SU-DHL-6 (cell line): ENCODE measurements around the gene RPS6KA5.

Experiments used
- H2AFZ ChIP-seq: fragments of 200-600 bp; sonication (generic); 2 replicates; pipeline ENCODE4 v1.6.1; 2014; ENCODE audit warnings: low read depth, mild to moderate bottlenecking, moderate library complexity, mixed read lengths, antibody characterized with exemption, low read length; ENCODE audit not compliant: severe bottlenecking
- H3F3A ChIP-seq: fragments of 200-600 bp; shearing (Covaris generic); 2 replicates; pipeline ENCODE4 v1.6.0; 2016; ENCODE audit warnings: antibody characterized with exemption, mild to moderate bottlenecking; ENCODE audit not compliant: insufficient read depth
- H3K27ac ChIP-seq: fragments of 200-600 bp; sonication (generic); 2 replicates; pipeline ENCODE4 v1.5.1; 2016; ENCODE audit warnings: low read depth, mild to moderate bottlenecking, low read length, moderate library complexity, mixed read lengths
- H3K27me3 ChIP-seq: fragments of 200-600 bp; sonication (generic), shearing (Covaris generic); 2 replicates; pipeline ENCODE4 v1.6.0; 2014; ENCODE audit warnings: mild to moderate bottlenecking, low read length
- H3K36me3 ChIP-seq: fragments of 200-600 bp; sonication (generic); 2 replicates; pipeline ENCODE4 v1.6.1; 2014; ENCODE audit warnings: mild to moderate bottlenecking, low read length, mixed read lengths
- H3K4me2 ChIP-seq: fragments of 300-600, 200-600 bp; shearing (Covaris generic), sonication (generic); 2 replicates; pipeline ENCODE4 v1.6.0; 2014; ENCODE audit warnings: low read length, low read depth, mild to moderate bottlenecking; ENCODE audit not compliant: poor library complexity, severe bottlenecking
- H3K4me3 ChIP-seq: fragments of 200-600 bp; sonication (generic); 2 replicates; pipeline ENCODE4 v1.5.1; 2014; ENCODE audit warnings: antibody characterized with exemption, low read length, mild to moderate bottlenecking, mixed read lengths; ENCODE audit not compliant: insufficient read depth, poor library complexity, severe bottlenecking
- H3K79me2 ChIP-seq: fragments of 200-600 bp; sonication (generic); 2 replicates; pipeline ENCODE4 v1.6.1; 2014; ENCODE audit warnings: mild to moderate bottlenecking, low read length, moderate library complexity; ENCODE audit not compliant: insufficient read depth
- H3K9ac ChIP-seq: fragments of 200-600 bp; sonication (generic); 2 replicates; pipeline ENCODE4 v1.7.0; 2014; ENCODE audit warnings: mild to moderate bottlenecking, low read length
- H3K9me2 ChIP-seq: fragments of 200-600 bp; sonication (generic); replicated peaks from 2 replicates; pipeline ENCODE4 v1.6.1; 2014; ENCODE audit warnings: low read length; ENCODE audit not compliant: insufficient read depth
- H3K9me3 ChIP-seq: fragments of 200-600 bp; sonication (generic); 2 replicates; pipeline ENCODE4 v1.6.1; 2014; ENCODE audit warnings: low read length, mixed read lengths; ENCODE audit not compliant: insufficient read depth
- H4K20me1 ChIP-seq: fragments of 200-600 bp; sonication (generic); 2 replicates; pipeline ENCODE4 v1.6.1; 2014; ENCODE audit warnings: low read depth, mild to moderate bottlenecking, antibody characterized with exemption, low read length, moderate library complexity, mixed read lengths
- EZH2phosphoT487 ChIP-seq: fragments of 200-600 bp; sonication (generic), shearing (Covaris generic); conservative IDR thresholded peaks from 2 replicates; pipeline ENCODE4 v1.6.1; 2018; ENCODE audit warnings: mild to moderate bottlenecking, antibody characterized with exemption, low read length, moderate library complexity, mixed read lengths
- TF ChIP-seq, protein P1 (sequence below): fragments of 200-600 bp; sonication (generic); IDR thresholded peaks from one replicate; pipeline ENCODE4 v1.5.1; 2017; ENCODE audit warnings: antibody characterized with exemption, mild to moderate bottlenecking, low read length, moderate library complexity; ENCODE audit not compliant: insufficient read depth, poor library complexity, severe bottlenecking

The RPS6KA5 gene

GRCh38 chr14:90850487-90850886 is 210.0 kb downstream of the RPS6KA5 start:
- Histone ChIP-seq H3K4me2 (no peak overlapping the region), H2AFZ (no peak overlapping the region), H4K20me1 (no peaks in the 10 kb centered on the region), H3K27ac (no peak overlapping the region), H3K9me3 (no peaks in the 10 kb centered on the region), H3K79me2 (no peaks in the 10 kb centered on the region), H3K9me2 (no peaks in the 10 kb centered on the region), H3K36me3 (no peaks in the 10 kb centered on the region), H3F3A (no peaks in the 10 kb centered on the region), H3K9ac (no peak overlapping the region), H3K4me3 (no peak overlapping the region), H3K27me3 (no peaks in the 10 kb centered on the region)
- no peak for TF ChIP-seq EZH2phosphoT487
- TF ChIP-seq, protein P1, sequence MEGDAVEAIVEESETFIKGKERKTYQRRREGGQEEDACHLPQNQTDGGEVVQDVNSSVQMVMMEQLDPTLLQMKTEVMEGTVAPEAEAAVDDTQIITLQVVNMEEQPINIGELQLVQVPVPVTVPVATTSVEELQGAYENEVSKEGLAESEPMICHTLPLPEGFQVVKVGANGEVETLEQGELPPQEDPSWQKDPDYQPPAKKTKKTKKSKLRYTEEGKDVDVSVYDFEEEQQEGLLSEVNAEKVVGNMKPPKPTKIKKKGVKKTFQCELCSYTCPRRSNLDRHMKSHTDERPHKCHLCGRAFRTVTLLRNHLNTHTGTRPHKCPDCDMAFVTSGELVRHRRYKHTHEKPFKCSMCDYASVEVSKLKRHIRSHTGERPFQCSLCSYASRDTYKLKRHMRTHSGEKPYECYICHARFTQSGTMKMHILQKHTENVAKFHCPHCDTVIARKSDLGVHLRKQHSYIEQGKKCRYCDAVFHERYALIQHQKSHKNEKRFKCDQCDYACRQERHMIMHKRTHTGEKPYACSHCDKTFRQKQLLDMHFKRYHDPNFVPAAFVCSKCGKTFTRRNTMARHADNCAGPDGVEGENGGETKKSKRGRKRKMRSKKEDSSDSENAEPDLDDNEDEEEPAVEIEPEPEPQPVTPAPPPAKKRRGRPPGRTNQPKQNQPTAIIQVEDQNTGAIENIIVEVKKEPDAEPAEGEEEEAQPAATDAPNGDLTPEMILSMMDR, result no peak

DNA sequence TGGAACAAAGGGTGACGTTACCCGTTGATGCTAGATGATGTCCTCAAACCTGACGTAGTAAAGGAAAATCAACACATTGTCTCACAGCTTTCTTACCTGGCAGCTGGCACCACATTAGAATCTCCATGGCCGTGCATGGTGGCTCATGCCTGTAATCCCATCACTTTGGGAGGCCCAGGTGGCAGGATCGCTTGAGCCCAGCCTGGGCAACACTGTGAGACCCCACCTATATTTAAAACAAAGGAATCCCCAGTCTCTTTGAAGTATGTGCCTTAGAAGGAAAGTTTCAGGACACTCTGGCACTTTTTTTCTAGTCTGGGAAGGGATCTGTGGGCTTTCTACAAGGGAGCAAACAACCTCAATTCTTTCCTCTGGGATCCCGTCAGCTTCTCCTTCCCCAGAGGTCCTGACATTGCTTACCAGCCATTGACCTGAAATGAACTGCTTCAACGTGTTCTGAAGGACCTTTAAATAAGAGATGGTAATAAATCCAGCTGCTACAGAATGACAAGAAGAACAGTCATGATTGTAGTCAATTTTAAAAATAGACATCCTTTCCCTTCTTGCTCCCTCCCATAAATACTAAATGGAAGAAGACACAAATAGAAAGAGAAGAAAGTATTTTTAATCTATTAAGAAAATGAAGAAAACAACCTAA is 210.5 kb downstream of the RPS6KA5 start:
- no peaks in the 10 kb centered on the region for H3K36me3 ChIP-seq
- H3K9me3 ChIP-seq, result no peaks in the 10 kb centered on the region
- no peaks in the 10 kb centered on the region for H4K20me1 ChIP-seq
- no peaks in the 10 kb centered on the region for H3F3A ChIP-seq
- no peak overlapping the region for H2AFZ ChIP-seq
- TF ChIP-seq, protein P1, result no peak
- TF ChIP-seq EZH2phosphoT487, result no peak
- no peaks in the 10 kb centered on the region for H3K27me3 ChIP-seq
- no peaks in the 10 kb centered on the region for H3K9me2 ChIP-seq
- no peak overlapping the region for H3K4me2 ChIP-seq
- H3K9ac ChIP-seq, result no peak overlapping the region
- no peaks in the 10 kb centered on the region for H3K79me2 ChIP-seq
- H3K27ac ChIP-seq, result no peak overlapping the region
- no peak overlapping the region for H3K4me3 ChIP-seq

DNA sequence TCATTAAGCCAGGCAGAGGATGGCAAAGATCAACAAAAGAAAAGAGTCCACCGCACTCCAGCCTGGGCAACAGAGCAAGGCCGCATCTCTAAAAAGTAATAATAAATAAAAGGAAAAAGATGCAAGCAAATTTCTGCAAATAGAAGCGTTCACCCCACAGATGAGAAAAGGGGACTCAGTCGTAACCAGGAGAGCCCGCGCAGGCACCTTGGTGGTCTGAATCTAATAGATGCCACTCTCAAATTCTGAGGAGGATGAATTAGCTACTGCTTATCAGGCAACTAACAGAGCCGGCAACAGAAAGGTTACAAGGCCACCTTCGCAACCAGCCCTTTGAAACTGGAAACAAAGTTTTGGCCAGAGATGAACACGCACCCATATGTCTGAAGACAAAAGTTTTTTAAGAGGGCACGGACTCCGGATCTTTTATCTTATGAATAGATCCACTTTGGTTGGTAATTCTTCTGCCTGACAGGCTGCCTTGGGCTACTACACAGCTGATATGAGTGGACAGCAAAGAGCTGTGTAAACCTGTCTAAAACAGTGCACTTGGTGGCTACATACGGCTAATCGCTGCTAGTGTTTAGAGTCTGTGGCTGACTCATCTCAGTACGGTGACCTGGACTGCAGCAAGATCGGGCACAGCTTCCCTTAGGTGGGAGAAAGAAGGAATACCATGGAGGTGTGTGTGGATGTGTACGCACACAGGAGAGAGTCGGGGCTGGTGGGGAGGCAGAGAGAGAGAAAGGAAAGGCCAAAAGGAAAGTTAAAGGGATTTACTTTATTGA is 211.3 kb downstream of the RPS6KA5 start:
- no peak overlapping the region for H2AFZ ChIP-seq
- H3K79me2 ChIP-seq, result no peaks in the 10 kb centered on the region
- no peak overlapping the region for H3K27ac ChIP-seq
- H3K4me3 ChIP-seq, result no peak overlapping the region
- no peak for TF ChIP-seq EZH2phosphoT487
- TF ChIP-seq, protein P1, result no peak
- no peaks in the 10 kb centered on the region for H3K36me3 ChIP-seq
- H3K9me2 ChIP-seq, result no peaks in the 10 kb centered on the region
- H3K9me3 ChIP-seq, result no peaks in the 10 kb centered on the region
- H4K20me1 ChIP-seq, result no peaks in the 10 kb centered on the region
- H3K9ac ChIP-seq, result no peak overlapping the region
- no peaks in the 10 kb centered on the region for H3K27me3 ChIP-seq
- H3K4me2 ChIP-seq, result no peak overlapping the region
- H3F3A ChIP-seq, result no peaks in the 10 kb centered on the region
